ENCODE measurements around the gene GJA8.

DNA sequence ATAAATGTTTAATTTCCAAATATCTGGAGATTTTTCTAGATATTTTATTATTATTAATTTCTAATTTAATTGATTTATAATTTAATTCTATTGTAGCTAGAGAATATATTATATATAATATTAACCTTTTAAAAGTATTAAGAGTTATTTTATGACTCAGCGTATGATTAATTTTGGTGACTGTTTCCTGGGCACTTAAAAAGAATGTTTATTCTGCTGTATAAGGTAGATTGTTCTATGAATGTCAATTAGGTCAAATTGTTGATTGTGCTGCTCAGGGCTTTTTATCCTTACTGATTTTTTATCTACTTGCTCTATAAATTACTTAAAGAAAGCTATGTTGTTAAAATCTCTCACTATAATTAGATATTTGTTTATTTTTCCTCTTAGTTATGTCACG, 20.1 kb upstream of the GJA8 start:
- TF ChIP-seq, protein P1, sequence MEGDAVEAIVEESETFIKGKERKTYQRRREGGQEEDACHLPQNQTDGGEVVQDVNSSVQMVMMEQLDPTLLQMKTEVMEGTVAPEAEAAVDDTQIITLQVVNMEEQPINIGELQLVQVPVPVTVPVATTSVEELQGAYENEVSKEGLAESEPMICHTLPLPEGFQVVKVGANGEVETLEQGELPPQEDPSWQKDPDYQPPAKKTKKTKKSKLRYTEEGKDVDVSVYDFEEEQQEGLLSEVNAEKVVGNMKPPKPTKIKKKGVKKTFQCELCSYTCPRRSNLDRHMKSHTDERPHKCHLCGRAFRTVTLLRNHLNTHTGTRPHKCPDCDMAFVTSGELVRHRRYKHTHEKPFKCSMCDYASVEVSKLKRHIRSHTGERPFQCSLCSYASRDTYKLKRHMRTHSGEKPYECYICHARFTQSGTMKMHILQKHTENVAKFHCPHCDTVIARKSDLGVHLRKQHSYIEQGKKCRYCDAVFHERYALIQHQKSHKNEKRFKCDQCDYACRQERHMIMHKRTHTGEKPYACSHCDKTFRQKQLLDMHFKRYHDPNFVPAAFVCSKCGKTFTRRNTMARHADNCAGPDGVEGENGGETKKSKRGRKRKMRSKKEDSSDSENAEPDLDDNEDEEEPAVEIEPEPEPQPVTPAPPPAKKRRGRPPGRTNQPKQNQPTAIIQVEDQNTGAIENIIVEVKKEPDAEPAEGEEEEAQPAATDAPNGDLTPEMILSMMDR (IDR thresholded peaks at IDR 0.05), result no peak
- TF ChIP-seq POLR2A (IDR thresholded peaks at IDR 0.05), result no peak
